SU-DHL-6 (cell line): Measurements from ENCODE around the gene UPF2.

Source experiments
- H2AFZ ChIP-seq: fragments of 200-600 bp; sonication (generic); 2 replicates; pipeline ENCODE4 v1.6.1; 2014; ENCODE audit warnings: low read depth, mild to moderate bottlenecking, moderate library complexity, mixed read lengths, antibody characterized with exemption, low read length; ENCODE audit not compliant: severe bottlenecking
- H3F3A ChIP-seq: fragments of 200-600 bp; shearing (Covaris generic); 2 replicates; pipeline ENCODE4 v1.6.0; 2016; ENCODE audit warnings: antibody characterized with exemption, mild to moderate bottlenecking; ENCODE audit not compliant: insufficient read depth
- H3K27ac ChIP-seq: fragments of 200-600 bp; sonication (generic); 2 replicates; pipeline ENCODE4 v1.5.1; 2016; ENCODE audit warnings: low read depth, mild to moderate bottlenecking, low read length, moderate library complexity, mixed read lengths
- H3K27me3 ChIP-seq: fragments of 200-600 bp; sonication (generic), shearing (Covaris generic); 2 replicates; pipeline ENCODE4 v1.6.0; 2014; ENCODE audit warnings: mild to moderate bottlenecking, low read length
- H3K36me3 ChIP-seq: fragments of 200-600 bp; sonication (generic); 2 replicates; pipeline ENCODE4 v1.6.1; 2014; ENCODE audit warnings: mild to moderate bottlenecking, low read length, mixed read lengths
- H3K4me2 ChIP-seq: fragments of 300-600, 200-600 bp; shearing (Covaris generic), sonication (generic); 2 replicates; pipeline ENCODE4 v1.6.0; 2014; ENCODE audit warnings: low read length, low read depth, mild to moderate bottlenecking; ENCODE audit not compliant: poor library complexity, severe bottlenecking
- H3K4me3 ChIP-seq: fragments of 200-600 bp; sonication (generic); 2 replicates; pipeline ENCODE4 v1.5.1; 2014; ENCODE audit warnings: antibody characterized with exemption, low read length, mild to moderate bottlenecking, mixed read lengths; ENCODE audit not compliant: insufficient read depth, poor library complexity, severe bottlenecking
- H3K79me2 ChIP-seq: fragments of 200-600 bp; sonication (generic); 2 replicates; pipeline ENCODE4 v1.6.1; 2014; ENCODE audit warnings: mild to moderate bottlenecking, low read length, moderate library complexity; ENCODE audit not compliant: insufficient read depth
- H3K9ac ChIP-seq: fragments of 200-600 bp; sonication (generic); 2 replicates; pipeline ENCODE4 v1.7.0; 2014; ENCODE audit warnings: mild to moderate bottlenecking, low read length
- H3K9me2 ChIP-seq: fragments of 200-600 bp; sonication (generic); replicated peaks from 2 replicates; pipeline ENCODE4 v1.6.1; 2014; ENCODE audit warnings: low read length; ENCODE audit not compliant: insufficient read depth
- H3K9me3 ChIP-seq: fragments of 200-600 bp; sonication (generic); 2 replicates; pipeline ENCODE4 v1.6.1; 2014; ENCODE audit warnings: low read length, mixed read lengths; ENCODE audit not compliant: insufficient read depth
- H4K20me1 ChIP-seq: fragments of 200-600 bp; sonication (generic); 2 replicates; pipeline ENCODE4 v1.6.1; 2014; ENCODE audit warnings: low read depth, mild to moderate bottlenecking, antibody characterized with exemption, low read length, moderate library complexity, mixed read lengths
- CTCF ChIP-seq: fragments of 200-600 bp; sonication (generic); IDR thresholded peaks from one replicate; pipeline ENCODE4 v1.5.1; 2017; ENCODE audit warnings: antibody characterized with exemption, mild to moderate bottlenecking, low read length, moderate library complexity; ENCODE audit not compliant: insufficient read depth, poor library complexity, severe bottlenecking
- EZH2phosphoT487 ChIP-seq: fragments of 200-600 bp; sonication (generic), shearing (Covaris generic); conservative IDR thresholded peaks from 2 replicates; pipeline ENCODE4 v1.6.1; 2018; ENCODE audit warnings: mild to moderate bottlenecking, antibody characterized with exemption, low read length, moderate library complexity, mixed read lengths

Gene UPF2

GRCh38 chr10:11962176-11962575 is 80.4 kb downstream of the UPF2 start:
- Histone ChIP-seq H3K9me3 (no peaks in the 10 kb centered on the region), H3K4me3 (no peak overlapping the region), H3F3A (no peaks in the 10 kb centered on the region), H3K4me2 (no peak overlapping the region), H3K9me2 (no peaks in the 10 kb centered on the region), H4K20me1 (no peaks in the 10 kb centered on the region), H3K36me3 (peaks cover 41% of the 10 kb centered on the region), H3K27ac (no peak overlapping the region), H3K79me2 (no peaks in the 10 kb centered on the region), H3K9ac (no peak overlapping the region), H3K27me3 (no peaks in the 10 kb centered on the region), H2AFZ (no peak overlapping the region)
- no peak for TF ChIP-seq EZH2phosphoT487
- no peak for TF ChIP-seq CTCF

GRCh38 chr10:11961771-11962170 is 80.8 kb downstream of the UPF2 start:
- H2AFZ ChIP-seq, result no peak overlapping the region
- H3F3A ChIP-seq, result no peaks in the 10 kb centered on the region
- H3K4me3 ChIP-seq, result no peak overlapping the region
- peaks cover 37% of the 10 kb centered on the region for H3K36me3 ChIP-seq
- H3K9me2 ChIP-seq, result no peaks in the 10 kb centered on the region
- H3K27ac ChIP-seq, result no peak overlapping the region
- no peak overlapping the region for H3K9ac ChIP-seq
- no peak overlapping the region for H3K4me2 ChIP-seq
- H3K27me3 ChIP-seq, result no peaks in the 10 kb centered on the region
- TF ChIP-seq EZH2phosphoT487 (no peak), CTCF (no peak)
- no peaks in the 10 kb centered on the region for H3K9me3 ChIP-seq
- no peaks in the 10 kb centered on the region for H3K79me2 ChIP-seq
- H4K20me1 ChIP-seq, result no peaks in the 10 kb centered on the region

GRCh38 chr10:11959966-11960365 is 82.6 kb downstream of the UPF2 start:
- Histone ChIP-seq H3K79me2 (no peaks in the 10 kb centered on the region), H3K9ac (no peak overlapping the region), H3K4me3 (no peak overlapping the region), H3K4me2 (no peak overlapping the region), H3K27me3 (no peaks in the 10 kb centered on the region), H3K36me3 (peaks cover 42% of the 10 kb centered on the region), H4K20me1 (no peaks in the 10 kb centered on the region), H2AFZ (no peak overlapping the region), H3K27ac (no peak overlapping the region), H3K9me3 (no peaks in the 10 kb centered on the region), H3K9me2 (no peaks in the 10 kb centered on the region), H3F3A (no peaks in the 10 kb centered on the region)
- no peak for TF ChIP-seq CTCF
- TF ChIP-seq EZH2phosphoT487, result no peak

GRCh38 chr10:11958956-11959355 is 83.7 kb downstream of the UPF2 start:
- no peak overlapping the region for H2AFZ ChIP-seq
- no peaks in the 10 kb centered on the region for H3K9me3 ChIP-seq
- no peak overlapping the region for H3K9ac ChIP-seq
- TF ChIP-seq CTCF, result no peak
- TF ChIP-seq EZH2phosphoT487, result no peak
- no peaks in the 10 kb centered on the region for H3F3A ChIP-seq
- H4K20me1 ChIP-seq, result no peaks in the 10 kb centered on the region
- no peak overlapping the region for H3K27ac ChIP-seq
- H3K36me3 ChIP-seq, result peaks cover 36% of the 10 kb centered on the region
- no peak overlapping the region for H3K4me3 ChIP-seq
- H3K27me3 ChIP-seq, result no peaks in the 10 kb centered on the region
- H3K9me2 ChIP-seq, result no peaks in the 10 kb centered on the region
- no peaks in the 10 kb centered on the region for H3K79me2 ChIP-seq
- no peak overlapping the region for H3K4me2 ChIP-seq
